Neuron (in vitro differentiated cells): ENCODE measurements around the gene KIAA0930.
"Not testable (repeated sequence)": the region's sequence is repeated elsewhere in the genome, so short reads cannot be mapped to it uniquely, and the experiment has no call there.

Source experiments
- H2AFZ ChIP-seq: one replicate; pipeline ENCODE4 v1.6.1; 2013; ENCODE audit warnings: low read depth, mild to moderate bottlenecking, inconsistent platforms, low read length, moderate library complexity
- H3K27me3 ChIP-seq: one replicate; pipeline ENCODE4 v1.6.1; 2013; ENCODE audit warnings: low read length; ENCODE audit not compliant: insufficient read depth
- H3K36me3 ChIP-seq: one replicate; pipeline ENCODE4 v1.6.1; 2013; ENCODE audit warnings: low read length; ENCODE audit not compliant: insufficient read depth
- H3K4me1 ChIP-seq: one replicate; pipeline ENCODE4 v1.6.1; 2013; ENCODE audit warnings: low read length; ENCODE audit not compliant: insufficient read depth
- H3K4me3 ChIP-seq: 2 replicates; pipeline ENCODE4 v1.5.1; 2013; ENCODE audit warnings: mild to moderate bottlenecking, low read length, moderate library complexity
- H3K9me3 ChIP-seq: one replicate; pipeline ENCODE4 v1.6.1; 2013; ENCODE audit warnings: low read length

Gene KIAA0930

DNA sequence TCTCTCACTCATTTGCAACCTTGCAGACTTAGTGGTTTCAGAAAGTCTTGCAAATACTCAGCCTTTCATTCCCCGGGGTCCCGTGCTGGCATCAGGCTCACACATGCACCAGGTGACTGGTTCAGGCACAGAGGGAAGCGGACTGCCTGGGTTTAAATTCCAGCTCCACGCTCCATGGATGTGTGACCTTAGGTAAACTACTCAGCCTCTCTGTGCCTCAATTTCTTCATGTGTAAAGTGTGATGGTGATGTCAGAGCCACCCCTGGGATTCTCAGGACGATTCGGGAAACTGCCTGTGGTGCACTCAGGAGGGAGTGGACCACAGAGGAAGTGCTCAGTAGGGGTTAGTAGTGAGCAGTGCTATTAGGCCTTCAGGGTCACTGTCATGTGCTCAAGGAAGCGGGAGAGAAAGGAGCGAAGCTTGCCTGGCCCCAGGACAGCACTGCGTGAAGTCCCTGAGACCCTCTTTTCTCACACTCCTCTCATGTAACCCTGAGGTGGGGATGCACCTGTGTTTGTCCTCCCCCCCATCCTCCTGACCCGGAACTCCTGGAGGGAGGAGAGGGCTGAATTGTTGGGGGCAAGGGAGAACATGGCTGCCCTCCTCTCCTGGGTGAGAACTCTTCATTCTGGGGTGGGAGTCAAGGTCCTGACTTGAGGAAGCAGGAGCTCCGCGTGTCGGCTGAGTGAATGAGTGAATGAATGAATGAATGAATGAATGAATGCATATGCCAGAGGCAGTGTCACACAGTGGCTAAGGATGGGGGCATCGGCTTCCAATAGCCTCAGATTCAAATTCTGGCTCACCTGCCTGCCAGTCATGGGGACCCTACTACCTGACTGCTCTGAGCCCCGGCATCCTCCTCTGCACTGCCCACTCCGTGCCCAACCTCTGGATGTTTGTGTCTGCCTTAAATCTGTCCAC lies 29.7 kb upstream of the KIAA0930 start:
- Histone ChIP-seq H3K27me3 (peaks cover 17% of the 10 kb centered on the region), H3K4me3 (no peak overlapping the region), H3K36me3 (no peaks in the 10 kb centered on the region), H2AFZ (no peak overlapping the region), H3K9me3 (no peaks in the 10 kb centered on the region), H3K4me1 (peaks cover 6% of the 10 kb centered on the region)

GRCh38 chr22:45268958-45269844 lies 28.5 kb upstream of the KIAA0930 start:
- Histone ChIP-seq H3K9me3 (no peaks in the 10 kb centered on the region), H3K4me1 (peaks cover 6% of the 10 kb centered on the region), H3K36me3 (no peaks in the 10 kb centered on the region), H3K27me3 (peaks cover 15% of the 10 kb centered on the region), H2AFZ (peak overlapping the region; percentile 91), H3K4me3 (peak overlapping the region; percentile 61)

DNA sequence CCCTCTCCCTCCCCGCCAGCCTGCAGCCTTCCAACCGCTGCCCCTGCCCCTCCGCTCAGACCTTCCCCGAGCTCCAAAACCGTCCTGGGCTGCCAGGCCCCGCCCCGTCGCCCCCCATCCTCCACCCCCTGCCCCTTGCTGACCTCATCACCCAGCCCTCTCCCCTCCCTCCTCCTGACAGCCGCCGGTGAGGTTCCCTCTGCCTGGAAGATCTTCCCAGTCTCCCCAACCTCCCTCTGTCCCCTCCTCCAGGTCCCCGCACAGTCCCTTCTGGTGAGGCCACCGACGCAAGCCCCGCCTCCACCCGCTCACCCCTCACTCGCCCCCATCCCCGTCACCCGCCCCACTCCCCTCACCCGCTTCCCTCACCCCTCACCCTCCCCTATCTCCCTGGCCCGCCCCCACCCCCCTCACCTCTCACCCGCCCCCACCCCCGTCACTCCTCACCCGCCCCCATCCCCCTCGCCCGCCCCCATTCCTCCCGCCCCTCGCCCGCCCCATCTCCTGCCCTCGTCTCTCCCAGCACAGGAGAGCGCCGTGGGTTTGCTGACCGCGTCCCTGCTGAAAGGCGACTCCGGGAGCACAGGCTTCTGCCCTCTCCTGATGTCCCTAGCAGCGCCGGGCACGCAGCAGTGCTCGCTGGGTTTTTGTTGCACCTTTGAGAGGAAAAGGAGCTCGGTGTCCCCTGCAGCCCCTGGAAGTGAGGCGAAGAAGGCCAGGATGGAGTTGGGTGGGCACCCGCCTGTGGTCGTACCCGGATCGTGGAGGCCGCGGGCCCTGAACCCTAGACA lies 27.7 kb upstream of the KIAA0930 start:
- H2AFZ ChIP-seq: peak overlapping the region; percentile 91
- peaks cover 15% of the 10 kb centered on the region for H3K27me3 ChIP-seq
- peak overlapping the region; percentile 61 for H3K4me3 ChIP-seq
- no peaks in the 10 kb centered on the region for H3K9me3 ChIP-seq
- H3K36me3 ChIP-seq: no peaks in the 10 kb centered on the region
- H3K4me1 ChIP-seq: peaks cover 12% of the 10 kb centered on the region

DNA sequence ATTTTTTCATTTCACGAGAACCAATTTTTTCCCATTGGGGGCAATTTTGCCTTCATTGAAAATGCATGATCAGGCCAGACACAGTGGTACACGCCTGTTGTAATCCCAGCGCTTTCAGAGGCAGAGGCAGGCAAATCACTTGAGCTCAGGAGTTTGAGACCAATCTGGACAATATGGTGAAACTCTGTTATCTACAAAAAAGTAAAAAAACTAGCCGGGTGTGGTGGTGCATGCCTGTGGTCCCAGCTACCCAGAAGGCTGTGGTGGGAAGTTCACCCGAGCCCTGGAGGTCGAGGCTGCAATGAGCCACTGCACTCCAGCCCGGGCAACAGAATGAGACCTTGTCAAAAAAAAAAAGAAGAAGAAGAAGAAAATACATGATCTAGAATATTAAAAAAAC lies 24.8 kb upstream of the KIAA0930 start:
- Histone ChIP-seq H3K9me3 (no peaks in the 10 kb centered on the region), H2AFZ (no peak overlapping the region), H3K36me3 (no peaks in the 10 kb centered on the region), H3K4me3 (no peak overlapping the region), H3K4me1 (peaks cover 18% of the 10 kb centered on the region), H3K27me3 (peaks cover 11% of the 10 kb centered on the region)

- H3K4me3 ChIP-seq: no peak overlapping the region
- H3K36me3 ChIP-seq: no peaks in the 10 kb centered on the region
- H3K27me3 ChIP-seq: peaks cover 3% of the 10 kb centered on the region
- no peaks in the 10 kb centered on the region for H3K9me3 ChIP-seq
- H2AFZ ChIP-seq: peak overlapping the region; percentile 7
- H3K4me1 ChIP-seq: peaks cover 12% of the 10 kb centered on the region
These were observed 23.0 kb upstream of the KIAA0930 start for GRCh38 chr22:45263463-45264269.

- Histone ChIP-seq H2AFZ (no peak overlapping the region), H3K36me3 (no peaks in the 10 kb centered on the region), H3K9me3 (no peaks in the 10 kb centered on the region), H3K4me1 (peaks cover 12% of the 10 kb centered on the region), H3K4me3 (no peak overlapping the region), H3K27me3 (peaks cover 3% of the 10 kb centered on the region)
These were observed 22.3 kb upstream of the KIAA0930 start for GRCh38 chr22:45262931-45263462.

DNA sequence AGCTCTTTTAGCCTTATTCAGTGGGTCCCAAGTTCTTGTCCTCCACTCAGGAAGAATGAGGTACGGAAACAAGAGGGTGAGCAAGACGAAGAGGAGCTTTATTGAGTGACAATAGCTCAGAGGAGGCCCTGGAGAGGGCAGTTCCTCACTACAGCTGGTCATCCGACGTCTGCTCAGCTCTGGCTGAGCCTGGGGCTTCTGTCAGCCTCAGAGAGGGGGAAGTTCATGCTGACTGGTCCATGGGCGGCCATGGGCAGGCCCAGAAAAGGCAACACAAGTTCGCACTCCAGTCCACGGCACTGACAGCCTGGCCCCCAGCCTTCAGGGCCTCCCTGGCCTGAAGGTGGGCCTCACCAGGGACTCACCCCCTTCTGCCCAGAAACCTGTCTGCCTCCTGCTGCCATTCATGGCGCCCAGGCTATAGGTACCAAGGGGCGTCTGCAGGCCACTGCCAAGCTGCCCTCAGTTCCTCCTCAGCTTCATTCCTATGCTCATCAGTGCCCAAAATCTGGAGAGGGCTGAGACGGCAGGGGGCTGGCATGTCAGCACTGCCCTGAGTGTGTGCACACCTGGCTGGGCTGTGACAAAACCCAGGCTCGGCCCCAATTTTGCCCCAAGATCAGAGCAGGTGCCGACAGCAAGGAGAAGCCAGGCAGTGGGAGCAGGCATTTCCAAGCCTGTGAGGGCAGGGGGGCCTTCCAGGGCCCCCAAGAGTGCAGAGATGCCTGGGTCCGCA lies 21.7 kb upstream of the KIAA0930 start:
- Histone ChIP-seq H3K27me3 (peaks cover 3% of the 10 kb centered on the region), H3K4me1 (peaks cover 12% of the 10 kb centered on the region), H3K4me3 (no peak overlapping the region), H2AFZ (no peak overlapping the region), H3K9me3 (peaks cover 2% of the 10 kb centered on the region), H3K36me3 (no peaks in the 10 kb centered on the region)

DNA sequence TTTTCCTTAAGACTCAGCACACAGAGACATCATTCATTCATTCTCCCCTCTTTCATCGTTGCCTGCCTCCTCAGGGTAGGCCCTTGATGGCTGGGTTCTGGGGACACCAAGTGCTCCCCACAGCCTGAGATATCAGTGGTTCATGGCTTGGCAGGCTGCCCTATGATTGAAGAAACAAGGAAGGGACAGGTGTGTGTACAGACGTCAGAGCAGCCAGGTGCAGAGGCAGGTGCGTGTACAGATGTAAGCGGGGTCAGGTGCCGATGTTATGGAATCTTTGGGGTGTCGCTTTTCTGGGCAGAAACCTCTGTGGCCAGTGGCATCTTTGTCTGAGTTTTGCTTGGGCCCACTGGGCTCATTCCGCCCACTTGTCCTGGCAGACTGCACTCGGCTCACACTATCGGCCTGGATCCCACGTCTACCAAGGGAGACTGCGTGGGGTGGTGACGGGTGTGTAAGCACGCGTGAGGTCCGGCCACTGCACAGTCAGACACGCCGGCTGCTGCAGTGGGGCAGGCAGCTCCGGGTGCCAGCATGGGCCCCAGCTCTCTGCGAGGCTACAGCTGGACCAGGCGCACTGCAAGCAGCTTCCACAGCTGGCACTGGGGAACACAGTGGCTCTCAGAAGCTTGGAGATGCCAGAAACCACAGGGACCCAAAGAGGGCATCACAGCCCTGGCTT lies 20.9 kb upstream of the KIAA0930 start:
- H3K9me3 ChIP-seq: peaks cover 4% of the 10 kb centered on the region
- H3K4me3 ChIP-seq: no peak overlapping the region
- no peaks in the 10 kb centered on the region for H3K36me3 ChIP-seq
- H3K4me1 ChIP-seq: peaks cover 12% of the 10 kb centered on the region
- peaks cover 3% of the 10 kb centered on the region for H3K27me3 ChIP-seq
- no peak overlapping the region for H2AFZ ChIP-seq

GRCh38 chr22:45260395-45260759 lies 19.7 kb upstream of the KIAA0930 start:
- H3K4me1 ChIP-seq: peaks cover 13% of the 10 kb centered on the region
- not testable (repeated sequence) for H3K4me3 ChIP-seq, H3K27me3 ChIP-seq, H3K36me3 ChIP-seq, H2AFZ ChIP-seq, H3K9me3 ChIP-seq

GRCh38 chr22:45259754-45260394 lies 19.2 kb upstream of the KIAA0930 start:
- Histone ChIP-seq H3K4me1 (peaks cover 18% of the 10 kb centered on the region), H3K36me3 (no peaks in the 10 kb centered on the region), H2AFZ (no peak overlapping the region), H3K9me3 (peaks cover 4% of the 10 kb centered on the region), H3K27me3 (peaks cover 3% of the 10 kb centered on the region), H3K4me3 (no peak overlapping the region)

DNA sequence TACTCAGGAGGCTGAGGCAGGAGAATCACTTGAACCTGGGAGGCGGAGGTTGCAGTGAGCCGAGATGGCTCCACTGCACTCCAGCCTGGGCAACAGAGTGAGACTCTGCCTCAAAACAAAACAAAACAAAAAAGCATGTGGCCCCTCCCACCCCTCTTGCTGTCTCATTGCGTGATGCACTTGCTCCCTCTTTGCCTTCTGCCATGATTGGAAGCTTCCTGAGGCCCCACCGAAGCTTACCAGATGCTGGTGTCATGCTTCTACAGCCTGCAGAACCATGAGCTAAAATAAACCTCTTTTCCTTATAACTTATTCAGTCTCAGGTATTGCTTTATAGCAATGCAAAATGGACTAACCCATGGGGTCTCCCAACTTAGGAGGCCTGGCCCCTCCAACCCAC lies 17.2 kb upstream of the KIAA0930 start:
- not testable (repeated sequence) for H3K27me3 ChIP-seq, H2AFZ ChIP-seq, H3K9me3 ChIP-seq, H3K4me3 ChIP-seq, H3K36me3 ChIP-seq
- peaks cover 17% of the 10 kb centered on the region for H3K4me1 ChIP-seq
